HUES48 (cell line): ENCODE measurements around the gene KIAA0753.
"Not testable (repeated sequence)": the region's sequence is repeated elsewhere in the genome, so short reads cannot be mapped to it uniquely, and the experiment has no call there.

Experiments
- H3K27ac ChIP-seq: one replicate; pipeline ENCODE4 v1.7.0; 2013; ENCODE audit warnings: low read depth, low read length, inconsistent platforms
- H3K27me3 ChIP-seq: 2 replicates; pipeline ENCODE4 v1.6.1; 2013; ENCODE audit warnings: mild to moderate bottlenecking, low read length; ENCODE audit not compliant: control insufficient read depth, insufficient read depth
- H3K36me3 ChIP-seq: 2 replicates; pipeline ENCODE4 v1.6.1; 2013; ENCODE audit warnings: low read length; ENCODE audit not compliant: control insufficient read depth, insufficient read depth
- H3K4me1 ChIP-seq: 2 replicates; pipeline ENCODE4 v1.6.1; 2013; ENCODE audit warnings: mild to moderate bottlenecking, low read length; ENCODE audit not compliant: control insufficient read depth, insufficient read depth
- H3K4me3 ChIP-seq: 2 replicates; pipeline ENCODE4 v1.5.1; 2013; ENCODE audit warnings: mild to moderate bottlenecking, low read depth, low read length
- H3K9ac ChIP-seq: 2 replicates; pipeline ENCODE4 v1.6.1; 2013; ENCODE audit warnings: mild to moderate bottlenecking, low read depth, low read length, moderate library complexity
- H3K9me3 ChIP-seq: 2 replicates; pipeline ENCODE4 v1.6.1; 2013; ENCODE audit warnings: low read length; ENCODE audit not compliant: control insufficient read depth, insufficient read depth

The KIAA0753 gene

GRCh38 chr17:6596081-6596480, 44.4 kb downstream of the KIAA0753 start:
- no peak overlapping the region for H3K27ac ChIP-seq
- H3K4me3 ChIP-seq: no peak overlapping the region
- H3K36me3 ChIP-seq: peaks cover 87% of the 10 kb centered on the region

GRCh38 chr17:6593371-6593770, 47.1 kb downstream of the KIAA0753 start:
- H3K27me3 ChIP-seq, H3K27ac ChIP-seq, H3K9ac ChIP-seq, H3K4me1 ChIP-seq, H3K4me3 ChIP-seq, H3K9me3 ChIP-seq: not testable (repeated sequence)
- peaks cover 86% of the 10 kb centered on the region for H3K36me3 ChIP-seq

More at GRCh38 chr17:6596081-6596480, 44.4 kb downstream of the KIAA0753 start:
- Histone ChIP-seq H3K4me1 (0 out of 2 replicates have a peak, but pooled peaks cover 2% of the 10 kb centered on the region), H3K9ac (no peak overlapping the region), H3K27me3 (no peaks in the 10 kb centered on the region), H3K9me3 (no peaks in the 10 kb centered on the region)

- Histone ChIP-seq H3K4me1 (0 out of 2 replicates have a peak, but pooled peaks cover 2% of the 10 kb centered on the region), H3K36me3 (peaks cover 88% of the 10 kb centered on the region), H3K27me3 (no peaks in the 10 kb centered on the region), H3K9ac (no peak overlapping the region), H3K27ac (no peak overlapping the region), H3K9me3 (no peaks in the 10 kb centered on the region), H3K4me3 (no peak overlapping the region)
These were observed 48.3 kb downstream of the KIAA0753 start for GRCh38 chr17:6592173-6592572.

- Histone ChIP-seq H3K9me3 (no peaks in the 10 kb centered on the region), H3K36me3 (peaks cover 89% of the 10 kb centered on the region)
These were observed 48.8 kb downstream of the KIAA0753 start for GRCh38 chr17:6591599-6592158.

GRCh38 chr17:6589266-6589946, 51.1 kb downstream of the KIAA0753 start:
- Histone ChIP-seq H3K36me3 (peaks cover 89% of the 10 kb centered on the region), H3K27ac (no peak overlapping the region)

More at GRCh38 chr17:6591599-6592158, 48.8 kb downstream of the KIAA0753 start:
- Histone ChIP-seq H3K9ac (no peak overlapping the region), H3K27ac (peak overlapping the region; percentile 8), H3K4me1 (0 out of 2 replicates have a peak, but pooled peaks cover 2% of the 10 kb centered on the region), H3K4me3 (no peak overlapping the region), H3K27me3 (no peaks in the 10 kb centered on the region)

GRCh38 chr17:6588165-6588564, 52.3 kb downstream of the KIAA0753 start:
- H3K27me3 ChIP-seq: no peaks in the 10 kb centered on the region
- H3K4me1 ChIP-seq: 0 out of 2 replicates have a peak, but pooled peaks cover 2% of the 10 kb centered on the region
- no peak overlapping the region for H3K27ac ChIP-seq
- no peak overlapping the region for H3K4me3 ChIP-seq
- H3K36me3 ChIP-seq: peaks cover 93% of the 10 kb centered on the region
- H3K9ac ChIP-seq: no peak overlapping the region
- no peaks in the 10 kb centered on the region for H3K9me3 ChIP-seq

More at GRCh38 chr17:6589266-6589946, 51.1 kb downstream of the KIAA0753 start:
- Histone ChIP-seq H3K4me3 (no peak overlapping the region), H3K4me1 (0 out of 2 replicates have a peak, but pooled peaks cover 2% of the 10 kb centered on the region), H3K9me3 (no peaks in the 10 kb centered on the region), H3K9ac (no peak overlapping the region), H3K27me3 (no peaks in the 10 kb centered on the region)

- Histone ChIP-seq H3K36me3 (peaks cover 90% of the 10 kb centered on the region), H3K4me3 (no peak overlapping the region), H3K9ac (no peak overlapping the region)
These were observed 53.2 kb downstream of the KIAA0753 start for GRCh38 chr17:6587310-6587709.

GRCh38 chr17:6583411-6583810, 57.1 kb downstream of the KIAA0753 start:
- no peak overlapping the region for H3K4me3 ChIP-seq
- peaks cover 79% of the 10 kb centered on the region for H3K36me3 ChIP-seq
- H3K4me1 ChIP-seq: no peaks in the 10 kb centered on the region
- H3K9ac ChIP-seq: no peak overlapping the region
- no peak overlapping the region for H3K27ac ChIP-seq
- no peaks in the 10 kb centered on the region for H3K9me3 ChIP-seq
- H3K27me3 ChIP-seq: no peaks in the 10 kb centered on the region

More at GRCh38 chr17:6587310-6587709, 53.2 kb downstream of the KIAA0753 start:
- Histone ChIP-seq H3K4me1 (0 out of 2 replicates have a peak, but pooled peaks cover 2% of the 10 kb centered on the region), H3K27me3 (no peaks in the 10 kb centered on the region), H3K9me3 (no peaks in the 10 kb centered on the region), H3K27ac (no peak overlapping the region)

- Histone ChIP-seq H3K9me3 (no peaks in the 10 kb centered on the region), H3K36me3 (peaks cover 58% of the 10 kb centered on the region), H3K27ac (no peak overlapping the region), H3K9ac (no peak overlapping the region), H3K4me3 (no peak overlapping the region), H3K27me3 (no peaks in the 10 kb centered on the region), H3K4me1 (peaks cover 3% of the 10 kb centered on the region; the same call in 1 of the 2 replicates)
These were observed 59.9 kb downstream of the KIAA0753 start for GRCh38 chr17:6580625-6581024.

GRCh38 chr17:6578491-6578890, 62.0 kb downstream of the KIAA0753 start:
- H3K4me3 ChIP-seq: no peak overlapping the region
- H3K9me3 ChIP-seq: no peaks in the 10 kb centered on the region
- no peak overlapping the region for H3K27ac ChIP-seq
- H3K36me3 ChIP-seq: peaks cover 38% of the 10 kb centered on the region
- peaks cover 10% of the 10 kb centered on the region for H3K4me1 ChIP-seq
- no peaks in the 10 kb centered on the region for H3K27me3 ChIP-seq
- no peak overlapping the region for H3K9ac ChIP-seq

GRCh38 chr17:6577686-6578263, 62.7 kb downstream of the KIAA0753 start:
- no peak overlapping the region for H3K9ac ChIP-seq
- no peaks in the 10 kb centered on the region for H3K9me3 ChIP-seq
- H3K27ac ChIP-seq: no peak overlapping the region
- H3K36me3 ChIP-seq: peaks cover 31% of the 10 kb centered on the region
- H3K27me3 ChIP-seq: no peaks in the 10 kb centered on the region
- H3K4me3 ChIP-seq: no peak overlapping the region
- peaks cover 10% of the 10 kb centered on the region for H3K4me1 ChIP-seq
